ENCODE measurements around the gene EXOSC2.

DNA sequence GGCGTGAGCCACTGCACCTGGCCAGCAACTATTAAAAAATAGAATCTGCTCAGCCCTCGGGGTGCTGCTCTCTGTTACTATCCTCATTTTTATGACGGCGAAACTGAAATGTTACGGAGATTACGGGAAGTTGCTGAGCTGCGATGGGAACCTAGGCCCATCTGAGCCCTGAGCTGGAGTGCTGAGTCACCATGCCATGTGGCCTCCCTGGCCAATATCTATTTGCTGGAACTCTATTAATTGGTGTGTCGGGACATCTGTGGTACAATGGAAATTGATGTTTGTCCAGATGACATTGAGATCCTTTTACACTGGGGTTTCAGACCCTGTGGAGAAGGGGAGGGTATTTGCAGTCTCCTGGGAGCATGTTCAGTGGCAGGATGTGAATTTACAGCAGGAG is 21.1 kb upstream of the EXOSC2 start:
- TF ChIP-seq, protein P1, sequence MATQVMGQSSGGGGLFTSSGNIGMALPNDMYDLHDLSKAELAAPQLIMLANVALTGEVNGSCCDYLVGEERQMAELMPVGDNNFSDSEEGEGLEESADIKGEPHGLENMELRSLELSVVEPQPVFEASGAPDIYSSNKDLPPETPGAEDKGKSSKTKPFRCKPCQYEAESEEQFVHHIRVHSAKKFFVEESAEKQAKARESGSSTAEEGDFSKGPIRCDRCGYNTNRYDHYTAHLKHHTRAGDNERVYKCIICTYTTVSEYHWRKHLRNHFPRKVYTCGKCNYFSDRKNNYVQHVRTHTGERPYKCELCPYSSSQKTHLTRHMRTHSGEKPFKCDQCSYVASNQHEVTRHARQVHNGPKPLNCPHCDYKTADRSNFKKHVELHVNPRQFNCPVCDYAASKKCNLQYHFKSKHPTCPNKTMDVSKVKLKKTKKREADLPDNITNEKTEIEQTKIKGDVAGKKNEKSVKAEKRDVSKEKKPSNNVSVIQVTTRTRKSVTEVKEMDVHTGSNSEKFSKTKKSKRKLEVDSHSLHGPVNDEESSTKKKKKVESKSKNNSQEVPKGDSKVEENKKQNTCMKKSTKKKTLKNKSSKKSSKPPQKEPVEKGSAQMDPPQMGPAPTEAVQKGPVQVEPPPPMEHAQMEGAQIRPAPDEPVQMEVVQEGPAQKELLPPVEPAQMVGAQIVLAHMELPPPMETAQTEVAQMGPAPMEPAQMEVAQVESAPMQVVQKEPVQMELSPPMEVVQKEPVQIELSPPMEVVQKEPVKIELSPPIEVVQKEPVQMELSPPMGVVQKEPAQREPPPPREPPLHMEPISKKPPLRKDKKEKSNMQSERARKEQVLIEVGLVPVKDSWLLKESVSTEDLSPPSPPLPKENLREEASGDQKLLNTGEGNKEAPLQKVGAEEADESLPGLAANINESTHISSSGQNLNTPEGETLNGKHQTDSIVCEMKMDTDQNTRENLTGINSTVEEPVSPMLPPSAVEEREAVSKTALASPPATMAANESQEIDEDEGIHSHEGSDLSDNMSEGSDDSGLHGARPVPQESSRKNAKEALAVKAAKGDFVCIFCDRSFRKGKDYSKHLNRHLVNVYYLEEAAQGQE (IDR thresholded peaks at IDR 0.05; ENCODE audit: low read depth): no peak
- TF ChIP-seq RAD21 (IDR thresholded peaks at IDR 0.05; ENCODE audit: low read depth) (no peak), YY1 (IDR thresholded peaks at IDR 0.05; ENCODE audit: low read depth) (no peak), EP300 (IDR thresholded peaks at IDR 0.05; ENCODE audit: borderline replicate concordance) (no peak)

Measured in Ishikawa (cell line).